NOMO-1 treated with DMSO at 0.1 percent for 48 hours (cell line): ENCODE data around the gene RTN1.
"Not testable (repeated sequence)": the region's sequence is repeated elsewhere in the genome, so short reads cannot be mapped to it uniquely, and the experiment has no call there.

Source experiments
- DNase-seq: peaks from one replicate; lab custom pipeline; 2025; ENCODE audit not compliant: unreplicated experiment; lab: John Stamatoyannopoulos, UW

Gene RTN1

GRCh38 chr14:59707778-59708561, 162.6 kb downstream of the RTN1 start:
- no peak for DNase-seq

GRCh38 chr14:59705866-59706265, 164.7 kb downstream of the RTN1 start:
- no peak for DNase-seq

GRCh38 chr14:59705245-59705644, 165.3 kb downstream of the RTN1 start:
- DNase-seq: no peak

DNA sequence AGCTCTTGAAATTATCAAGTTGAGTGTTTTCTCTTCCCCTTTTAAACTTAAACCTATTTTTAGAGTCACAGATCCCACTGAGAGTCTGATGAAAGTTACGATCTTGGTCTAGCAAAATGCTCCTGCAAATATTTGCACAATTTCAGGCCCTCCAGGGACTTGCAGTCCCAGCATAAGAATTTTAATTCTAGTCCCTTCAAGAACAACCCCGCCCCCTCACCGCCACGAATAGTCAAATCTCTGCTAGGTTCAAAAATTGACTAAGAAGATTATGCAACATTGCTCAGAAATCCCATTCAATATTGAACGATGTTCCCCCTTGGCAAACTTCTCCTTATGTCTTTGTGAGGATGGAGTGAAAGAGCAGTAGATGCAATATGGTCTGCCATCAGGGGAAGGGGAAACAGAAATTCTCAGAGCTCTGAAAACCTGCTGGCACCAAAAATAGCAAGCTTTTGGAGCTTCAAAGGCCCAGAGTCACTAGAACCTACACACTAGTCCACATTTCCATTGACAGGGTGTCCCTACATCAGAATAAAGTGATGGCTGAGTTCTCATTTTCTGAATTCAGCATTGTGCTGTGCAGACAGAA, 166.4 kb downstream of the RTN1 start:
- peak; percentile 37 for DNase-seq

GRCh38 chr14:59699442-59699841, 171.1 kb downstream of the RTN1 start:
- DNase-seq: peak; percentile 80

GRCh38 chr14:59698793-59699192, 171.8 kb downstream of the RTN1 start:
- no peak for DNase-seq

DNA sequence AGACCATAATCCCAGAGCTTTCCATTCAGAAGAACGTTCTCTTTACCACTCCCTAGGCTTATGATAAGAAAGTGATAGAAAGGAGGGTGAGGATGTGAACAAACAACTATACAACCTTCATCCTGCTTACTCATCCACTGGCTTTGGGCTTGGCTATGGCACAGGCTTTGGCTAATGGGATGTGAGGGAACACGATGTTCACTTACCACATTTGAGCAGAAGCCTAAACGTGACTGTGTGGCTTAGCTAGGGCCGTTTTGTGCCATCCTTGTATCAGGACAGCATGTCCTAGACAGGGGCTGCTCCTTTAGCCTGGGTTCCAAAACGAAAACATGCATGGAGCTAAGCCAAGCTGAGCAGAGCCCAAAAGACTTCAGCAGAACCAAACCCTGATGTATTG, 175.4 kb downstream of the RTN1 start:
- no peak for DNase-seq

- no peak for DNase-seq
These were observed 179.3 kb downstream of the RTN1 start for GRCh38 chr14:59691266-59691665.

GRCh38 chr14:59690426-59690825, 180.2 kb downstream of the RTN1 start:
- DNase-seq: no peak

DNA sequence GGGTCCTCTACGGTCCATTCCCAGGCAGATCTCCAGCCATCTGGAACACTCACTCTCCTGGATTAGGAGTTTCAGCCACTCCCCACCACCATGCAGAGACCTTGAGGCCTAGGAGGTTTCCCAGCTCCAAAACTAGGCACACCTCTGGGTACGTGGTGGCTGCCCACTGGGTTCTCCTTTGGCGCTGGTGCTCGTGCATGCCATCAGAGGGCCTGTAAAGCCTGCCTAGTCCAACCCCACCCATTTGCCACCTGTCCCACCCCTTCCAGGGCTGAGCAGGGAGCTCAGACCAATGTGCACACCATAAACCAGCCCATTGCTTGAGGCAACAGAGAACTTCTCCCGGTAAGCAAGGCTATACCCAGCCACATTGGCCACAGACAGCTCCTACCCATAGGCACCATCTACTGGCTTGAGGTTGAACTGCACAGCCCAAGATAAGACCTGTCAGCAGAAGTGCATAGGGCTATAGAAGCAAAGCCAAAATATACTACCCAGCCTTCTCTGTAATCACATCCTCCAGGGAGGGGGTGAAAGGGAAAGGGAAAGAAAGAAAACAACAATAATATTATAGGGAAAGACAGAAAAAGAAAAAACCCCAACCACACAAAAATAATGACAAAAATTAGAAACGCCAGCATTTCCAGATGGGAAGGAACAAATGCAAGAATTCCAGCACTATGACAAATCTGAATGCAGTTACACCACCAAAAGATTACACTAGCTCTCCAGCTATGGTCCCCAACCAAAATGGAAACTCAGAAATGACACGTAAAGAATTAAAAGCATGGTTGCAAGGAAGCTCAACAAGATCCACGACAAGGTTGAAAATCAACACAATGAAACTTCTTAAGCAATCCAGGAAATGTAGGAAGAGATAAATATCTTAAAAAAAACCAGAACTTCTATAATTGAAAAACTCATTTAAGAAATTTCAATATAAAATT, 182.1 kb downstream of the RTN1 start:
- peak; percentile 15 for DNase-seq

DNA sequence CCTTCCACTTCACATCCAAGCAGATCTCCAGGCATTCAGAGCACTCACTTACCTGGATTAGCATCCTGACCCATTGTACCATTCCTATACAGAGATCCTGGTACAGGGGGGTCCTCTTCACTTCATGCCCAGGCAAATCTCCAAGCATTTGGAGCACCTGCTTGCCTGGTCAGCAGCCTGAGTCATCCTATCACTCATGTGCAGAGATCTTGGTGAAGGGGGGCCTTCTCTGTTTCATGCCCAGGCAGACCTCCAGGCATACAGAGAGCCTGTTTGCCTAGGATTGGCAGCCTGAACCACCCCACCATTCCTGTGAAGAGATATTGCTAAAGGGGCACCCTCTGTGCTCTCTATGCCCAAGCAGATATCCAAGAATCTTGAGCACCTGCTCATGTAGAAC, 182.9 kb downstream of the RTN1 start:
- no peak for DNase-seq

DNA sequence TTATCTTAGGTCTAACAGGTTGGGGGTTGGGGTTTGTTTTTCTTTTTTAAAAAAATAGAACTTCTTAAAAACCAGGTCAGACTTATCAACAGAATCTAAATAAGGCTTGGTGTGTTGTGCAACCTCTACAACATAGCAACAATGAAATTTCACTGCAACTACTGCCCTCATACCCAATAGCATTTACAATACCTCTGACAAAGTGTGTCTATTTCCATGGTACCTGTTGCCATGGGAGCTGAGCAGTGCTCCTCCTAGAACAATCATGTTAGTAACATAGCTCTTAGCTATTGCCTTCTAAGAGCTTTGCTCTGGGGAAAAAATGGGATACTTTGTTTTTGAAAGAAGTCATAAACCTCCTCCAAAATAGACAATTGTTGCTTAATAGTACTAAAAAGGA, 190.7 kb downstream of the RTN1 start:
- no peak for DNase-seq

- no peak for DNase-seq
These were observed 192.2 kb downstream of the RTN1 start for GRCh38 chr14:59678352-59678751.

GRCh38 chr14:59677771-59678231, 192.8 kb downstream of the RTN1 start:
- DNase-seq: no peak

GRCh38 chr14:59675394-59675793, 195.2 kb downstream of the RTN1 start:
- no peak for DNase-seq

DNA sequence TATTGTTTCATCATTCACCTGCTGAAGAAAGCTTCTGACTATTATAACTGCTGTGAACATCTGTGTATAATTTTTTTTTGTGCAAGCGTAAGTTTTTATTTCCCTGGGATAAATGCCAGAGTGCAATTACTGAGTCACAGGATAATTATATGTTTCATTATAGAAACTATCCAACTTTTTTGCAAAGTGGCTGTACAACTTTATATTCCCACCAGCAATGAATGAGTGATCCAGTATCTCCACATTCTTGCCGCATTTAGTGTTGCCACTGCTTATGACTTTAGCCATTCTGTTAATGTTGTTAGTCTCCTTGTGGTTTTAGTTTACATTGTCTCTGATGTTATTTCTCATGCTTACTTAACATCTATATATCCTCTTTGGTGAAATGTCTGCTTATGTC, 205.8 kb downstream of the RTN1 start:
- no peak for DNase-seq

- DNase-seq: no peak
These were observed 212.8 kb downstream of the RTN1 start for GRCh38 chr14:59657769-59658168.

- no peak for DNase-seq
These were observed 214.1 kb downstream of the RTN1 start for GRCh38 chr14:59656473-59656872.

DNA sequence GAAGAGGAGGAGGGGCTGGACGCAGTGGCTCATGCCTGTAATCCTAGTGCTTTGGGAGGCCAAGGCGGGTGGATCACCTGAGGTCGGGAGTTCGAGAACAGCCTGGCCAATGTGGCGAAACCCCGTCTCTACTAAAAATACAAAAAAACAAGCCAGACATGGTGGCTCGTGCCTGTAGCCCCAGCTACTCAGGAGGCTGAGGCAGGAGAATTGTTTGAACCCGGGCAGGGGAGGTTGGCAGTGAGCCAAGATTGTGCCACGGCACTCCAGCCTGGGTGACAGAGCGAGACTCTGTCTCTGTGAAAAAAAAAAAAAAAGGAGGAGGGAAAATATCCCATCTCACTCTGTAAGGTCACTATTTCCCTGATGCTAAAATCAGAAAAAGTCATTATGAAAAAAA, 216.4 kb downstream of the RTN1 start:
- not testable (repeated sequence) for DNase-seq

GRCh38 chr14:59646832-59647231, 223.7 kb downstream of the RTN1 start:
- DNase-seq: not testable (repeated sequence)

DNA sequence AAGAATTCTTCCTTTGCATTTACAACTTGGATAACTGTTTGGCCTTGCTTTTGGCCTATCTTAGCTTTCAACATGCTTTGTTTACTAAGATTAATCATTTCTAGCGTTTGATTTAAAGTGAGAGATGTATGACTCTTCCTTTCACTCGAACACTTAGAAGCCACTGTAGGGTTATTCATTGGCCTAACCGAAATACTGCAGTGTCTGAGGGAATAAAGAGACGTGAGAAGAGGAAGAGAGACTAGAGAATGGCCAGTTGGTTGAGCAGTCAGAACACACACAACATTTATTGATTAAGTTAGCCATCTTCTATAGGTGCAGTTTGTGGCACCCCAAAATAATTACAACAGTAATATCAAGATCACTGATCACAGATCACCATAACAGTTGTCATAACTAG, 231.7 kb downstream of the RTN1 start:
- no peak for DNase-seq

- no peak for DNase-seq
These were observed 236.0 kb downstream of the RTN1 start for GRCh38 chr14:59634617-59635016.
